Endothelial cell of umbilical vein (primary cell): ENCODE data around the gene ZNF428. TPM values are rescaled to one million over a fixed set of nuclear protein-coding genes. Genes with fewer than 3 reads are reported as not detected.

Experiments used
- BruUV-seq: library from RNA; stranded (reverse); fragments of 400-500 nt; replicated peaks from 2 replicates; lab custom pipeline; 2021; lab: Mats Ljungman, UMichigan
- CTCF ChIA-PET: fragments of 300-600, 350-600 bp; sonication (Branson Sonifier 250); formaldehyde crosslinking; loops from one replicate; lab custom pipeline; 2021; ENCODE audit warnings: antibody characterized with exemption, inconsistent platforms; lab: Charles Lee
- POLR2A ChIA-PET: fragments of 300-600, 350-600 bp; sonication (Branson Sonifier 250); formaldehyde crosslinking; loops from one replicate; lab custom pipeline; 2021; ENCODE audit warnings: antibody characterized with exemption, inconsistent platforms; lab: Charles Lee
- DNase-seq: peaks from one replicate; pipeline ENCODE4 v3.0.0-alpha.2; 2011; ENCODE audit warnings: low read depth, low spot score
- FAIRE-seq: peaks from 2 replicates; lab custom pipeline; 2011; peaks lifted over from hg19 to GRCh38; lab: Jason Lieb, UNC
- H2AFZ ChIP-seq: 2 replicates; pipeline ENCODE4 v1.6.0; 2012; ENCODE audit warnings: low read depth, low read length, control low read depth, inconsistent platforms
- H3K27ac ChIP-seq: 2 replicates; pipeline ENCODE4 v1.5.1; 2011; ENCODE audit warnings: low read depth, mild to moderate bottlenecking, control low read depth, low read length, moderate library complexity; ENCODE audit not compliant: insufficient read depth
- H3K27me3 ChIP-seq, 2 experiments: 2 replicates each; pipeline versions ENCODE4 v1.6.0 to v1.6.1; 2011; ENCODE audit warnings: low read length in 2 of 2, mixed read lengths in 1 of 2; ENCODE audit not compliant: control insufficient read depth in 2 of 2, insufficient read depth in 2 of 2
- H3K36me3 ChIP-seq, 2 experiments: 2 replicates in 1 of 2; 3 replicates in 1 of 2; pipeline ENCODE4 v1.5.1; 2011; ENCODE audit warnings: low read length in 2 of 2, mild to moderate bottlenecking in 1 of 2, moderate library complexity in 1 of 2; ENCODE audit not compliant: control insufficient read depth in 2 of 2, insufficient read depth in 2 of 2; ENCODE audit errors: extremely low read depth in 1 of 2
- H3K4me1 ChIP-seq: 3 replicates; pipeline ENCODE4 v1.5.1; 2011; ENCODE audit warnings: mild to moderate bottlenecking, low read length; ENCODE audit not compliant: control insufficient read depth, insufficient read depth; ENCODE audit errors: extremely low read depth
- H3K4me2 ChIP-seq: 2 replicates; pipeline ENCODE4 v1.6.1; 2011; ENCODE audit warnings: low read length, control low read depth, mixed read lengths; ENCODE audit not compliant: insufficient read depth
- H3K4me3 ChIP-seq, 3 experiments: fragments of 200-600 bp in 1 of 3; sonication (generic), shearing (Covaris generic) in 1 of 3; replicated peaks in 1 of 3; 2 replicates each; pipeline ENCODE4 v1.5.1; 2011 to 2016; ENCODE audit warnings: control low read depth in 3 of 3, low read length in 3 of 3, mild to moderate bottlenecking in 2 of 3, inconsistent platforms in 1 of 3, low read depth in 1 of 3, moderate library complexity in 1 of 3; ENCODE audit not compliant: insufficient read depth in 1 of 3
- H3K79me2 ChIP-seq: 2 replicates; pipeline ENCODE4 v1.6.0; 2012; ENCODE audit warnings: low read length, inconsistent platforms; ENCODE audit not compliant: control insufficient read depth, insufficient read depth
- H3K9ac ChIP-seq: replicated peaks from 2 replicates; pipeline ENCODE3; 2011; ENCODE audit warnings: low read length, control low read depth; ENCODE audit not compliant: insufficient read depth; ENCODE audit errors: extremely low read depth
- H3K9me1 ChIP-seq: replicated peaks from 3 replicates; pipeline ENCODE4 v1.6.0; 2011; ENCODE audit warnings: mild to moderate bottlenecking, low read length; ENCODE audit not compliant: control insufficient read depth, insufficient read depth; ENCODE audit errors: extremely low read depth
- H3K9me3 ChIP-seq: replicated peaks from 2 replicates; pipeline ENCODE4 v1.5.1; 2012; ENCODE audit warnings: low read length, inconsistent platforms; ENCODE audit not compliant: control insufficient read depth, insufficient read depth
- H4K20me1 ChIP-seq: replicated peaks from 2 replicates; pipeline ENCODE3; 2011; ENCODE audit warnings: mild to moderate bottlenecking, low read length; ENCODE audit not compliant: control insufficient read depth, insufficient read depth; ENCODE audit errors: extremely low read depth
- CTCF ChIP-seq, 2 donors: IDR thresholded peaks; 1 replicate in 1 of 2; 2 replicates in 1 of 2; pipeline ENCODE4 v1.5.1; 2011; ENCODE audit warnings: low read length in 2 of 2, mild to moderate bottlenecking in 2 of 2, moderate library complexity in 2 of 2, control low read depth in 1 of 2, inconsistent platforms in 1 of 2, low read depth in 1 of 2; ENCODE audit not compliant: insufficient read depth in 1 of 2; ENCODE audit errors: extremely low read depth in 1 of 2
- EZH2 ChIP-seq: IDR thresholded peaks from 2 replicates; pipeline ENCODE4 v1.6.1; 2012; ENCODE audit warnings: borderline replicate concordance, low read depth, mild to moderate bottlenecking, moderate library complexity, low read length, inconsistent platforms; ENCODE audit not compliant: severe bottlenecking
- FOS ChIP-seq: IDR thresholded peaks from 2 replicates; pipeline ENCODE4 v1.6.1; 2011; ENCODE audit warnings: mild to moderate bottlenecking, low read length, moderate library complexity, borderline replicate concordance; ENCODE audit not compliant: insufficient read depth
- GATA2 ChIP-seq: IDR thresholded peaks from 2 replicates; pipeline ENCODE4 v1.7.0; 2011; ENCODE audit warnings: low read depth, mild to moderate bottlenecking, moderate library complexity, mixed read lengths, low read length; ENCODE audit not compliant: insufficient read length, insufficient read depth
- JUN ChIP-seq: IDR thresholded peaks from 2 replicates; pipeline ENCODE4 v1.6.1; 2011; ENCODE audit warnings: borderline replicate concordance, low read depth; ENCODE audit not compliant: insufficient read length, insufficient read depth
- MAX ChIP-seq: IDR thresholded peaks from 2 replicates; pipeline ENCODE4 v1.6.1; 2011; ENCODE audit not compliant: insufficient read depth, insufficient read length
- MYC ChIP-seq: IDR thresholded peaks from one replicate; pipeline ENCODE4 v1.6.1; 2011; ENCODE audit warnings: mild to moderate bottlenecking, low read depth, low read length
- POLR2A ChIP-seq: IDR thresholded peaks from 2 replicates; pipeline ENCODE4 v1.6.1; 2012; ENCODE audit warnings: low read depth, mild to moderate bottlenecking, control low read depth, low read length
- POLR2AphosphoS5 ChIP-seq: IDR thresholded peaks from 2 replicates; pipeline ENCODE4 v1.6.1; 2012; ENCODE audit warnings: low read depth, mild to moderate bottlenecking, control low read depth, low read length, moderate library complexity; ENCODE audit not compliant: insufficient read depth
- dilution Hi-C: fragments of 300-500 bp; cut with MboI; formaldehyde crosslinking; loops from one replicate; pipeline ENCODE4 v1.15.0; 2019; ENCODE audit warnings: low sequenced_read_pairs; ENCODE audit not compliant: extremely low pct_ligation_motif_present
- intact Hi-C: fragments of 100-400 bp; cut with micrococcal nuclease; formaldehyde crosslinking; loops from one replicate; pipeline ENCODE4 v1.10.0; 2022
- polyA plus RNA-seq, 4 experiments: library from polyadenylated mRNA; depleted of rRNA in 3 of 4; stranded (reverse) in 3 of 4; unstranded in 1 of 4; fragments of >200 nt; gene quantifications; 2 replicates each; pipeline versions ENCODE4 v1.2.1 to v1.2.3, GENCODE V29; 2011 to 2012; ENCODE audit warnings: missing spikeins in 1 of 4
- total RNA-seq: library from RNA; stranded (reverse); gene quantifications from 2 replicates; pipeline ENCODE4 v1.2.3, GENCODE V29; 2021

Gene ZNF428
- total and polyA plus RNA-seq, 2 donors (not counting 3 experiments of a cell fraction or from before 2014, with no cell fraction given): 29.2 to 56.2 TPM

- Histone ChIP-seq H2AFZ (peak within 1 kb of the TSS; percentile 66), H3K4me3 (peak within 1 kb of the TSS; percentile 69 to 89 (median 74)), H3K36me3 (peaks cover 12 to 26% of the 10 kb centered on the region in 2 experiments), H4K20me1 (no peaks in the 10 kb centered on the region), H3K9me3 (no peaks in the 10 kb centered on the region), H3K27ac (peak within 1 kb of the TSS; percentile 96), H3K79me2 (peaks cover 40% of the 10 kb centered on the region), H3K9me1 (no peaks in the 10 kb centered on the region), H3K9ac (peak within 1 kb of the TSS; percentile 98), H3K4me1 (peaks cover 24% of the 10 kb centered on the region), H3K4me2 (peak within 1 kb of the TSS; percentile 95), H3K27me3 (no peaks in the 10 kb centered on the region)
- ChIA-PET POLR2A (interaction anchor here (0.7 to 0.9 kb wide), 2 partner anchors 35 to 72 kb away, joined by 3 to 6 read pairs; no protein-coding TSS in a partner anchor), CTCF (interaction anchor here (0.6 to 5.7 kb wide), 15 partner anchors 11 to 213 kb away, joined by 3 to 158 read pairs (median 5); partner anchors contain the start of genes PINLYP, XRCC1 and ZNF575)
- peak; percentile 100 for DNase-seq
- peak; percentile 100 for FAIRE-seq
- intact Hi-C loops: loop anchor here (1.0 kb wide), 8 partner anchors 21 to 189 kb away; partner anchors contain the start of genes PINLYP, XRCC1, ZNF428 and ZNF575
- TF ChIP-seq MAX: peak; percentile 65
- peak; percentile 68 for TF ChIP-seq POLR2AphosphoS5
- no peak for TF ChIP-seq EZH2
- peak; percentile 62 for TF ChIP-seq JUN
- TF ChIP-seq FOS: no peak
- no peak for TF ChIP-seq CTCF (IDR thresholded peaks at IDR 0.05; ENCODE audit: extremely low read depth in 1 of 2, insufficient read depth in 1 of 2, low read depth in 1 of 2, low read length in 2 of 2)
- no peak for TF ChIP-seq GATA2
- TF ChIP-seq POLR2A: peak; percentile 81
- no peak for TF ChIP-seq MYC
- dilution Hi-C loops: no loop called here
- no TSS peak for BruUV-seq
These were observed 23.2 kb downstream of the ZNF428 start, which contains the start of the genes IRGQ and ZNF576 for GRCh38 chr19:43595999-43596841. Gene IRGQ (minus strand): TSS chr19:43596134. CDS start chr19:43595338, 796 bp downstream. Gene ZNF576 (plus strand): TSS chr19:43596595. CDS start chr19:43597109, 514 bp downstream.
